Limb (tissue), 2 donors: ENCODE measurements around the gene EGR2.
"Not testable (repeated sequence)": the region's sequence is repeated elsewhere in the genome, so short reads cannot be mapped to it uniquely, and the experiment has no call there.

Source experiments
- DNase-seq, 2 donors: peaks; one replicate each; pipeline ENCODE4 v3.0.0-alpha.2; 2016; ENCODE audit errors: extremely low spot score in 2 of 2

EGR2 gene

DNA sequence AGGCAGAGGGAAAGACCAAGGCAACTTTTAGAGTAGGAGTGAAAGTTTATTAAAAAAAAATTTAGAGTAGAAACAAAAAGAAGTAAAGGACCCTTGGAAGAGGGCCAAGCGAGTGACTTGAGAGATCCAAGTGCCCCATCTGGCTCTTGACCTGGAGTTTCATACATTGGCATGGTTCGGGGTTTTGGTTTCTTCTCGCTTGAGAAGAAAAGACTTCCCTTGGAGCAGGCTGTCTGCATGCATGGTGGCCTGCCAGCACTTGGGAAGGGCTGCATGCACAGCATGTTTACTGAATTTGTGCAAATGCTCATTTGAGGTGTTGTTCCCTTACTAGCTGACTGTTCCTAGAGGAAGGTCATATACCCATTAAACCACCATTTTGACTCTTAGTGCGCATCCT is 20.4 kb downstream of the EGR2 start:
- no peak for DNase-seq

DNA sequence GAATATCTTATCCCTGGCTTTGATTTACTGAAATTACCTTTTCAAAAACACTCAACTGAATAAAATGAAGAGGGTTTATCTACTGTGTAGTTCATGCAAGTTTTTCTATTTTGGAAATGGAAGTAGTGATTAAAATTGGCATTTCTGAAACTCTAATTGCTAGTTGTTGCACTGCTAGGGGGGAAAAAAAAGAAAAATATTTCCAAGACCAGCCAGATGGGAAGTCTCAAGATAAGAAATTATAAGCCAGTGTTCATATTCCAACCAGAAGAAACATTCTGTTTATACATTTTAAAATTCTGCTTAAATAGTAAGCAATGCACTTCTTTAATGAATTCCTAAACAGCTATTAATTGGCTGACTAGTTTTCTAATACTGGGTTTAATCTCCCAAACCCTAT is 21.1 kb downstream of the EGR2 start:
- DNase-seq, result no peak

DNA sequence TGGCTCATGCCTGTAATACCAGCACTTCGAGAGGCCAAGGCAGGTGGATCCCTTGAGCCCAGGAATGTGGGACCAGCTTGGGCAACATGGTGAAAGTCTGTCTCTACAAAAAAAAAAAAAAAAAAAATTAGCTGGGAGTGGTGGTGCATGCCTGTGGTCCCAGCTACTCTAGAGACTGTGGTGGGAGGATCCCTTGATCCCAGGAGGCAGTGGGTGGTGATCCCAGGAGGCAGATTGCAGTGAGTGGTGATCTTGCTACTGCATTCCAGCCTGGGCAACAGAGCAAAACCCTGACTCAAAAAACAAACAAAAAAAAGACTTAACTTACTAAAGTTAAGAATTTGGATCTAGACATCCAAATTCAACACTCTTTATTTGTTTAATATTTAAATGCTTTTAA is 21.9 kb downstream of the EGR2 start:
- DNase-seq, result no peak

DNA sequence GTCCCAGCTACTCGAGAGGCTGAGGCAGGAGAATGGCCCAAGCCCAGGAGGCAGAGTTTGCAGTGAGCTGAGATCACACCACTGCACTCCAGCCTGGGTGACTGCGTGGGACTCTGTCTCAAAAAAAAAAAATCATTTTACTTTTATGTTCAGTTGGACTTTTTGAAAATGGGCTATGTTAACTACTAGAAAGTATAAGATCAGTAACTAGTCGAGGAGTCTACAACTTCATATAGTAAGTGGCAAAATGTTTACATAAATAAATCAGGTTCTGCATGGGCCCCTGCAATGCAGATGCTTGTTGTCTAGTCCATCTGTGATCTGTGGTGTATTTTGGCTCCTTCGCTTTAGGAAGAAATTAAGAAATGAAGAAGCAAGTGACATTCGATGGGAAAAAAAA is 23.9 kb downstream of the EGR2 start:
- DNase-seq, result no peak

DNA sequence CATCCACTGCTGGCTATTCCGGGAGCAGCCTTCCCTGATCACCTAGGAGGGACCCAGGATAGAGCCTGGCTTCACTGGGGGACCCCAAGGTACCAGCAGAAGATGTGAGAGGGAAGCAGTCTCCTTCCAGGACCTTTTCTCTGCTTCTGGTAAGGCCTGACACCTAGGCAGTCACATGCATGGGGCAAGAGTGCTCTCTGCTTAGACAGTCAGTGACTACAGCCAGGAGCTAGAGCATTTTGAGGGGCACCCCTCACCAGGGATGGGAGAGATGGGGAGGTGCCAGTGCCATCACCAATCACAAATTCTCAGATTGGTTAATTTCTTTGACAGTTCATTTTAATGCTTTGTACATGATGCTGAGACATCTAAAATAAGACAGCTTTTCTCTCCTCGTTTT is 25.6 kb downstream of the EGR2 start:
- DNase-seq, result no peak

DNA sequence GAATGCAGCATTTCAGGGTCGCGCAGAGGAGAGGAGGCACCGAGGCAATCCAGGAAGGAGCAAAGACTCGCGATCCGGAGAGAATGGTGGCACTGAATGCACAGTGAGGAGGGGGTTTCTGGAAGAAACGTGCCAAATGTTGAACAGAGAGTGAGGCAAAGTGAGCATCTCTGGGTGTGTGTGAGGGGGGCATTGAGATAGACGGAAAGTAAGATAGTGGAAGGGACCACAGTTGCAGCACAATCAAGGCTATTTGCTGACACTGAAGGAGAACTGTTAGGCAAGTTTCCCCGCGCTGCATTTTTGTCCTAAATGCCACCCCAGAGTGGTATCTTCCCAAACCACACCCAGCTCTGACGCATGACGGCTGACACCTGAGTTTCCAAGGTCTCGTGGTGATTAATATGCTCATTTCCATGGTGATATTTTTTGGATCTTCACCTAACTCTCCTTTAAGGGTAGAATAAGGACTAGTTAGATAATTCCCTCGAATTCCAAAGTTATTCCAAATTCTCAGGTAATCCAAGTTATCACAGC is 26.1 kb downstream of the EGR2 start:
- DNase-seq, result no peak

DNA sequence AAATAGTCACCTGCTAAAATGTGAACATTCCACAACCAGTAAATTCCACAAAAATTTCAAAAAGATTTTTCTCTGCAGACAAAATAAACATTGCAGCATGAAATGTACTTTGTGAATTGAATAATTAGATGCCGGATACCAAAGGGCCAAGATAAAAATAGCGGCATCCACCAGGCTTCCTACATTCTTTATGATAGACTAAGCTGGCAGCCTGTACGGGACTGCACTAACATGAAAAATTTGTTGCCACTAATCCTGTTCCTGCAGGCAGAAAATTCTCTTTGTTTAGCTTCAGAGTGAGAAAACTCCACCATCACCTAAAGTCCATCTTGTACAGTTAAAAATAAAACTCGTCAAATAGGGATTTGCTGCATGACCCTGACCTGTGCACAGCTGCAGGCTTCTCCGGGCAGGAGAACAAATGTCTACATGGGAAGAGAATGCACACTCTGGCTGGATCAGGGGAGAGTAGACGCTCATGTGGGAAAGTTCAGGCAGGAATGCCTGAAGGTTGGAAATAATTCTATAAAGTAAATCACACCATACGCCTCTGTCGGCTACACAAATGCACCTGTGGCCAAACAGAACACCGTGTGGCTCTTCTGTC is 27.2 kb downstream of the EGR2 start:
- DNase-seq, result no peak

DNA sequence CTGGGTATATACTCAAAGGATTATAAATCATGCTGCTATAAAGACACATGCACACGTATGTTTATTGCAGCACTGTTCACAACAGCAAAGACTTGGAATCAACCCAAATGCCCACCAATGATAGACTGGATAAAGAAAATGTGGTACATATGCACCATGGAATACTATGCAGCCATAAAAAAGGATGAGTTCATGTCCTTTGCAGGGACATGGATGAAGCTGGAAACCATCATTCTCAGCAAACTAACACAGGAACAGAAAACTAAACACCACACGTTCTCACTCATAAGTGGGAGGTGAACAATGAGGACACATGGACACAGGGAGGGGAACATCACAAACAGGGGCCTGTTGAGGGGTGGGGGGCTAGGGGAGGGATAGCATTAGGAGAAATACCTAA is 27.9 kb downstream of the EGR2 start:
- not testable (repeated sequence) for DNase-seq

DNA sequence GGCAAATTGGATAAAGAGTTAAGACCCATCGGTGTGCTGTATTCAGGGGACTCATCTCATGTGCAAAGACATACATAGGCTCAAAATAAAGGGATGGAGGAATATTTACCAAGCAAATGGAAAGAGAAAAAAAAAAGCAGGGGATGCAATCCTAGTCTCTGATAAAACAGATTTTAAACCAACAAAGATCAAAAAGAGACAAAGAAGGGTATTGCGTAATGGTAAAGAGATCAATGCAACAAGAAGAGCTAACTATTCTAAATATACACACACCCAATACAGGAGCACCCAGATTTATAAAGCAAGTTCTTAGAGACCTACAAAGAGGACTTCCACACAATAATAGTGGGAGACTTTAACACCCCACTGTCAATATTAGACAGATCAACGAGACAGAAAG is 31.6 kb downstream of the EGR2 start:
- not testable (repeated sequence) for DNase-seq

DNA sequence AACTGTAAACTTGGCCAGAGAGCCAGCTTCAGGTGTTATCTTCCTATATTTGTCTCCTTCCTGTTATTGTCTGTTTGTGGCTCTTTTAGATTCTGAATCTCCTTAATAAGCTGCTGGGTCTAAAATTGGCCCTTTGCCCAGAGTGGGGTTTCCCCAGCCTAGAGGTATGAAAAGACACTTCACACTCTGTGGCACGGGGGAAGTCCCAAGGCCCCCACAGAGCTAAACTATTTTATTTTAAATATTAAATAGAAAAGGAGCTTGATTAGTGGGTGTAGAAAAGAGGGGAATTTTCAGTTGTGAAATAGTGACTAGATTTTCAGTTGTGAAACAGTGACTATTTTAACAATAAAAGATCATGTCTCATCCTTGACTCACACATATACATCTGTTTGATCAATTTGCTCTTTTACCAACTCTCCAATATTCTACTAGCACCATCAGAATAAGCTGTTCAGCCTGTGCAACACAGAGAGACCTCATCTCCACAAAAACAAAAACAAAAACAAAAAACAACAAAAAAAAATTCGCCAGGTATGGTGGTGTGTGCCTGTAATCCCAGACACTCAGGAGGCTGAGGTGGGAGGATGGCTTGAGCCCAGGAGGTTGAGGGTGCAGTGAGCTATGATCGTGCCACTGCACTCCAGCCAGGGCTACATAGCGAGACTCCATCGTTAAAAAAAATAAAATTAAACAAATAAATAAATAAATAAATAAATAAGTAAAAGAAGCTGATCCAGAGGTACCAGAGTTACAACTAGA is 36.5 kb downstream of the EGR2 start:
- no peak for DNase-seq

DNA sequence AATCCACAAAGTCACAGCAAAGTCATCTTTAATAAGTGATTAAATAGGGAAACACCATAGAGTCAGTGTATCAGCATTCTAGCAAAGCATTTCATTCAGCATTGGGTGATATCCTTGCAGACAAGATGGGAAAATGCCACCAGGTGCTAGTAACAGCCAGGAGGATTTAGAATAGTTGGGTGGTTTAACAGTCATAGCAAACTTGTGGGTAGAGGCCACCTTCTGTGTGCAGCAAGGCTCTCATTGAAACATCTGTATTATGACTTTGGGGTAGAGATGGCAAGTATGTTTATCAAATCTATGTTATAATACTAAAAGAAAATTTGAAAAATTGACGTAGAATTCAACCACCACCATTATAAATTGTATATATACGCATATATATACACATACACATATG is 38.0 kb downstream of the EGR2 start:
- no peak for DNase-seq

DNA sequence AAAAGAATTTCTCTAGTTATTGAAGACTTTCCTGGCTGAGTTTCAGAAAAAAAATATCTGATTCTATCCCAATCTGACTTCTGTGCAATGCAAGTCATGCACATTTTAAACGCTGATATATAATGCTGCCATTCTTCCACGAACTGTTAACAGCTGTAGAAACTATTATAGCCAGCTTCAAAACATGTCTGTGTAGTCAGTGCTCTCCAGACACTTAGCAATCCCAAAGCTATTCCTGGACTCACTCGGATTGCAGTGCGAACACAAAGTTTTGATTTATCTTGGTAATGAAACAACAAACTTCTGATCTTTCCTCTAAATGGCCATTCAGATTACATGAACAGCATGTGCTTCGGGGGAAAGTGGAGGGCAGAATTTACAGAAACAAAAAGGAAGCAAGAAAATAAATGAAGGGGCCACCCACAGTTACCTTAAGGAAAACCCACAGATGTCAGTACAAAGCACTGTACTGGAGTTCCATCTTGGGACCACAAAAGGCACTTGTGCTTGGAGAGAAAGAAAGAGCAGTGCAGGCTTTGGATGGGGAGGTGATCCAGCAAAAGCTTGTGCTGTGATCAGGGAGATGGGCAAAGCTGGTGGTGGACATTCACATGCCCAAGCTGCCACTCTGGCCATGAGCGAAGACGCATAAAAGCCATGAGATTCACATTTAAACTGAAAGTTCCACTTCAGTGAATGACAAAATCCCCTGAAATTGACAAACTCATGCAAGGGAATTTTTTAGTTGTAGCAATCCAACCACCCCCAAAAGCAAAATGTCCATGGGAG is 43.8 kb downstream of the EGR2 start:
- peak in 1 of 2 donors; percentile 70 for DNase-seq

DNA sequence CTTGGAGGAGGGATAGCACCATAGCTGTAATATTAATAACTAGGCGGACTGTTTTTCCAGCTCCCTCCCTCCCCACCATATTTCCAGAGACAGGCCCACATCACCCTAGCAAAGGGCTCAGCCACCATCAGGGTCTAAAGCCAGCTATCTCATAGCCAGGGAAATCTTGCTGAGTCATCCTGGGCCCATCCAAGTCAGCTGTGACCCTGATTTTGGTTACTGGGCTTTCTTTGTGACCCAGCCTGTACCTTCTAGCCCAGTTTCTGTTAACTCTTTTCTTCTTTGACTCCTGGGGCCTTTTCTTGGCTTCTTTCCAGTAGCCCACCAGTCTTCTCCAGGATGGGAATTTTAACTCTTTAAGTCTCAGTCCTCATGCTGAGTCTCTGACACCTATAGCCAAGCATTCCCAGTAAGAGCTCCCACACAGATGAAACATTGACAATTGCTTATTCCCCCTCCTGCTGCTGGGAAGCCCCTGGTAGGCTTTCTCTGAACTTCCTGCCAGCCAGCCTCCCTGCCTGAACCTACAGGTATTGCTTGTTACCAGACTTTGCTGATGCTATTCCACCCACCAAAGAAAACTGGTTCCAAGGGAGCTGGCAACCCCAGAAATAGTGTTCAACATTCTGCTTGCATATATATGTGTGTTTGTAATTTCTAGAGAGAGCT is 46.5 kb downstream of the EGR2 start:
- DNase-seq, result no peak

DNA sequence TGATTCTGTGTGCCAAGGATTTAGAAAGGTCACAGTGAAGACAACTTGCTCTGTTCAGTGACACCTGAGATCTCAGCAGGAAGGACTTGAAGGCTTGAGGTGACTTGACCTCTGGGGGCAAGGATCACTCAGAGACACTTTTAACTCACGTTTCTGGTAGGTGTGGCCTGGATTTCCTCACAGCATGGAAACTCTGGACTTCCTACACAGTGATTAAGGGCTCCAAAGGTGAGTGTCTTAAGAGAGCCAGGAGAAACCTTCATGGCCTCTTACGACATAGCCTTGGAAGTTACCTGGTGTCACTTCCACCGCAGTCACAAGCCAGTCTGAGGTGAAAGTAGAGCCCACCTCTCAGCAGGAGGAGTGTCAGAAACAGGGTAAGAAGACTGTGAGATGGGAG is 49.8 kb downstream of the EGR2 start:
- no peak for DNase-seq

DNA sequence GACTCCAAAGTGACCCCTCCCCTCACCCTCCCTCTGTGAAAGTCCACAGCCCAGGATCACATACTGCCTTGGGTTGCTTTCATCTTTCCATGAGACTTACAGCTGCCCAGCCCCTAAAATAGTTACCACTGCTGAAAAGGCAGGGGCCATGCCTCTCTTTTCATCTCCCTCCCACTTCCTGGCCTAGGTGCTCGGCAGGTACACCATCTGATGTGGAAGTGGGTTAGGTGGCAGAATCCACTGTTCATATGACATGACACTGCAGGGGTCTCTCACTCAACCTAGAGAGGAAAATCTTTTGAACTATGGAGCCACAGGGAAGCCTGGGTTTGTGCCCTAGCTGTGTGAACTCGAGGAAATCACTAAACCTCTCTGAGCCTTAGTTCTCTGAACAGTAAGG is 50.4 kb downstream of the EGR2 start:
- DNase-seq, result no peak

DNA sequence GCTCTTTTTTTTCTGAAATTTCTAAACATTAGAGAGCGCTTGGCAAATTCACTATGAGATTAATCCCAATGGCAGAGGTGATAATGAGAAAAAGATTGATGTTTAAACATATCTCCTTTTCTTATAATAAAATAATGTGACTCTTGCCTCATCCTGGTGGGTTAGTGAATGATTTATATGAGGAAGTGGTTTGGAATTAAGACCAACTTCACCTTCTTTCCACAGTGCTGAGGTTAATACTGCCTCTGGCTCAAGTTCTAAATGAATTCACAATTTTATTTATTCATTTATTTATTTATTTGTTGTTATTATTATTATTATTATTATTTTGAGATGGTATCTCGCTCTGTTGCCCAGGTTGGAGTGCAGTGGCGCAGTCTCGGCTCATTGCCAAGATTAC is 52.2 kb downstream of the EGR2 start:
- no peak for DNase-seq

DNA sequence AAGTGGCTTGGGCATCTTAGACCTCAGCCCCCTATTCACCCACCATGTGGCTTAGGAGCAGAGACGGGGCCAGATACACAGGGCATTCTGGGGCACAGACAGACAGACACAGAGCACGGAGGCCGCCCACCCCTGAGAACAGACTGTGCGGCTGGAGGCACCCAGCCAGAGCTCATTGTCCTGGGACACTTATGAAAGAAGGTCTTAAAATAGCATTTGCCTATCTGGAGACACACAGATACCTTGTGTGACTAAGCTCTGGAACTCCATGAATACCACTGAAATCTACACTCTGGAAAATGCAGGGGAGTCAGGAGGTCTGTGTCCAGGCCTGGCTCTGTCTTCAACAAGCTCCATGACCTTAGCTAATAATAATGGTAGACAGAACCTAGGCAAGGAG is 53.0 kb downstream of the EGR2 start:
- no peak for DNase-seq
